GM18499 (cell line): ENCODE measurements around the gene KLF13.

Experiments
- ATAC-seq: cut with Tn5 transposase; IDR thresholded peaks from one replicate; pipeline ENCODE4 v1.9.1; 2021; ENCODE audit warnings: moderate number of reproducible peaks; ENCODE audit not compliant: insufficient read depth, unreplicated experiment

Gene KLF13

GRCh38 chr15:31298707-31299172, 27.9 kb upstream of the KLF13 start:
- no peak for ATAC-seq

DNA sequence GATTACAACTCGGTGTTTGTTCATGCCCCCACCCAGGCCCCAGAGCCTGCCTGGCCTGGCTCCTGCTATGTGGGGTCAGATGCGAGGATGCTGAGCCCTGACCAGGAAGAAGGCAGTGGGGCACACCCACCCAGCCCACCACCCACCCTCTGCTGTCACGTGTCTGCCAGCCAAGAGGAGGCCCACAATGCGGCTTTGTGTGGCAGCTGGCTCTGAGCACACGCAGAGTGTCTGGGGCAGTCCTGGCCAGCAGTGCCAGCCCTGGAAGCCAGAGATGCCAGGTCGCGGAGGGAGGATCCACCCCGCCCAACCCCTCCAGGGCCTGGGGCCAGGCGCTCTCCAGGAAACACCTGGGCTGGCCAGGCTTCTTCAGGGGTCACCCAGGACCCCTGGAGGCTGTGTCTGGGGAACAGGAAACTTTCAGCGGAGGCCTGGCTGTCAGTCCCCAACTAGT, 26.4 kb upstream of the KLF13 start:
- no peak for ATAC-seq

DNA sequence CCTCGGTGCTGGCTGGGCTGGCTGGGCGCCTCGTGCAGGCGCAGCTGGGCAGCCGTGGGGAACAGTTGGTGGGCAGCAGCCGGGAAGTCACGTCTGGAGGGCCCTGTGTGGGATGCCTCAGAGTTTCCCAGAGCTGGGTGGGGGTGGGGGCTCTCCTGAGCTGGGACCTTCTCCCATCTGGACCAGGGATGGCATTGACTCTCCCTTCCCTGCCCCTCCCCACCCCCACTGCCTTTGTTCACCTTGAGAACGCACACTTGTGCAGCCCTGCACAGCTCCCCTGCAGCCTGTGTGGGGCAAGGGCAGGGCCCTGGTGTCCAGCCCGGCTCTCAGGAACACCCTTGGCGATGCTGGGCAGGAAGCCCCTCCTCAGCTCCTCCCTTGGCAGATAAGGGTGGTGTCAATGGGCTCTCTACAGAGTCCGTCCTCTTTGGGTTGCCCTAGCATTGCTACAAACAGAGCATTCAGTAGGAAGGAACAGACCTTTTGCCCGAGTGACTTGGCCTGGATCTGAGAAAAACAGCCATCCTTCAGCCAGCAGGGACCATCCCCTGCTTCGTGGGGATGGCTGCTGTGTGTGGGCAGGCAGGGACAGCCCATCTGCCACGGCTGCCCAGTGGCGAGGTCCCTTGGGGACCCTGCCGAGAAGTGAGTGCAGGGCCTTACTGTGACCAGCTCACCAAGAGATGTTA, 25.5 kb upstream of the KLF13 start:
- no peak for ATAC-seq

GRCh38 chr15:31301673-31301990, 25.0 kb upstream of the KLF13 start:
- no peak for ATAC-seq

DNA sequence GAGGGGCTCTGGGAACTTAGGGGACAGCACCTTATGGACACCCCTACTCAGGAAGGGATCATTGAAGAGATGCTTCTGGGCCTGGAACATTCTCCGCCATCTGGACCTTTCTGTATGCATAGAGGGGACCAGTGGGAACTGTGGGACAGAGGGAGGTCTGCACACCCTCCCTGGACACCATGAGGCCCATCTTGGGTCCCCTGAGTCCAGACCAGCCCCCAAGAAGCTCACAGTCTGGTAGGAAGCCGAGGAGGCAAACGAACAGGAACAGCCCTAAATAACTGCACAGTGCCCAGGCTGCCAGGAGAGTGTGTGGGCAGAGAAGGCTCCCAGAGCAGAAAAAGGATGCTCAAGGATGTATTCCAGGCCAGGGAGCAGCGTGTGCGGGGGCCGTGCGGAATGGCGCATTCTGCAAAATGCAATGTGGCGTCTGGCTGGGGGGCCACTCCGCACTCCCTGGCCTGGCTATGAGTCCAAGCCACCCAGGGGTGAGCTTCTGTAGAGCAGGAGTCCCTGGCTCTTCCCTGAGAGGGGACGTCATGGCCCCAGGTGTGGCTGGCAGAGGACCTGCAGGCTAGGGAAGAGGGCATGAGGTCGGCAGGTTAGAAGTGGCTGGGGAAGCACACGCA, 24.5 kb upstream of the KLF13 start:
- no peak for ATAC-seq

- ATAC-seq: no peak
These were observed 23.6 kb upstream of the KLF13 start for GRCh38 chr15:31302778-31303725.

DNA sequence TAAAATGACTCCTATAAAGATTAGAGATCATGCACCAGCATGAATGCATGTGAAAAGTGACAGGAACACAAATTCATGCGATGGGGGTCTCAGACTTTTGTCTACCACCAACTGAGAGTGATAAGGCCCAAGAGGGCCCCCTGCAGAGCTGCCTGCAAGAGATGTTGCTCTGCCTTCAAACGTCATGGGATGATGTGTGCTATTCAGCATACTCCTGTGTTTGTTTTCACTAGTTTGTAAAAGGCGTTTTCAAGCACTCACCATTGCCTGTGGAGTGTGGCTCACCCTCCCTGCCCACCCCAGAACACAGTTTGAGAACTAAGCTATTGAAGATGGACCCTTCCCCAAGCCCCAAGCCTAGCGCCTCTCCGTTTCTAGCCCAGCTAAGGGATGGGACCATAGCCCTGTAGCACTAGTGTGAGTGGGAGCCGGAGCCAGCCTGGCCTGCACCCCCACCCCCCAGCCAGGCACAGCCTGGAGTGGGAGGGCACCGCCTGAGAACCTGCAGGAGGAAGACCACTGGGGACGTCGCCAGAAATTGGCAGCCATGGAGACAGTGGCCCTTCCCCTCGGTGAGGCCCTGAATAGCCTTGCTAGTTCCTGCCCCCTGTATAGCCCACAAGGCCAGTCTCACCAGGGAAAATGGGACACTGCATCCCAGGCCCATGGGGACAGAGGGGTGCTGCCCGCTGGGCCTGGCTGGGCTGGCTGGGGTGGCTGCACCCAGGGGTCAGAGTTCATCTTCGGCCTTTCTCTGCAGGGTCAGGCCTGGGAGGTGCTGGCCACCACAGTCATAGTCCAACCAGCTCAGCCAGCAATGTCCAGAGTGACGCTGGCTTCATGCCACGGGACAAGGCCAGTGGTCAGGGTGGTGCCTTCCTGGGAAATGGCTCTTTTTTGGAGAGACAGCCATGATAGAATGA, 22.6 kb upstream of the KLF13 start:
- no peak for ATAC-seq

DNA sequence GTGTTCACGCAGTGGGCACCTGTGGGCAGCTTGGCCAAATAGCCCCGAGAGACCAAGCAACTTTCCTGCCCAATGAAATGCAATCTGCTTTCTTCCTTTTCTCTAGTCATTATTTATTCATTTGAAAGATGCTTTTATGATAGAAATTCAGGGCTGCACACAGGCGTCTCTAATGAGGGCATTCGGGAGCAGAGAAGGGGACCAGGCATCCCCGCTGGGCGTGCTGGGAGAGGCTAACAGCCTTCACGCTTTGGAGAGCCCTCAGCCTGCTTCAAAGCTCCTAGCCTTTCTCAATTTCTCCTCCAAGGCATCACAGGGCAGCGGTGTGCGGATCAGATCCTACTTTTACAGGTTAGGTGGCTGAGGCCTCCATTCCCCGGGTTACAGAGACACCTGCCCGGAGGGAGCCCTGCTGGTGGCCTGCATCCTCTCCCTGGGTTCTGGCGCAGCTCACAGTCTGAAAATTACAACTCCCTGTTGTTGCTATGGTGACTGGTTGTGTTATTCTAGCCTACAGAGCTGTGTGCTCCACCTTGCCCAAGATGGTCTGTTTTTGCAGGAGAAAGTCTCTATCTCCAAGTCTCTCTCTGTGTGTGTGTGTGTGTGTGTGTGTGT, 21.8 kb upstream of the KLF13 start:
- no peak for ATAC-seq

GRCh38 chr15:31305375-31305774, 21.3 kb upstream of the KLF13 start:
- ATAC-seq: no peak

GRCh38 chr15:31305796-31306425, 20.7 kb upstream of the KLF13 start:
- no peak for ATAC-seq

DNA sequence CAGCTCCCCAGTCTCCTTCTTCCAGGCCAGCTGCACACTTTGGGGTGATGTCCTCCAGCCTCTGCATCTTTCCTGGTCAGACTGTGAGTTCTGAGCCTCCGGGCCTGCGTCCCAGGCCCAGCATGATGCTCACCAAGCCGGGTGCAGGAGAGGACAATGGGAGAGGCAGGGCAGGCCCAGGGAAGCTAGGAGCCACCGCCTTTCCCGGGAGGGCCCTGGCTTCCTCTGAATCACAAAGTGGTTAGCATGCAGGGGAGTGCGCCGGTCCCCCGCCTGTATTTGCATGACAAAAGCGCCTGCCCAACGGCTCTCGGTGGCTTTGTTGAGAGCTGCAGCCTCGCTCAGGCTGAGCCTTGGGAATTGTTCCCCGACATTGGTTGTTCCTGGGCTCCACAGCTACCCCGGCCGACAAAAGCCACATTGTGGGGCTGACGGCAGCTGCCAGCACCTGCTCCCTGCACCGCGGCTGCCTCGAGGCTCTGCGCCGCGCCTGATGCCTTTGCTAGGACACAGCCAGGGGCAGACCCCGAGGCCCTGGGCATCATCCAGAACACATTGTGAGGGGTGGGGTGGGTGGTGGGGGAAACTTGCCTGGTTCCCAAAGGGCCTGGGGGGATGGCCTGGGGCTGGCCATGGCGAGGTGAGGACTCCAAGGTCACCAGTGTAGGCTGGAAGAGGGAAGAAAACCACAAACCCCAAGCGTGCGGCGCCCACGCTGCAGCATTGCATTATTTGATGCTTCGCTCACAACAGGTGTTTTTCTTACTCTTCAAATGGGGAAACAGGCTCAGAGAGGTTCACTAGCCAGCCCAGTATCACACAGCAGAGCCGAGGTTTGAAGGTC, 20.0 kb upstream of the KLF13 start:
- no peak for ATAC-seq

DNA sequence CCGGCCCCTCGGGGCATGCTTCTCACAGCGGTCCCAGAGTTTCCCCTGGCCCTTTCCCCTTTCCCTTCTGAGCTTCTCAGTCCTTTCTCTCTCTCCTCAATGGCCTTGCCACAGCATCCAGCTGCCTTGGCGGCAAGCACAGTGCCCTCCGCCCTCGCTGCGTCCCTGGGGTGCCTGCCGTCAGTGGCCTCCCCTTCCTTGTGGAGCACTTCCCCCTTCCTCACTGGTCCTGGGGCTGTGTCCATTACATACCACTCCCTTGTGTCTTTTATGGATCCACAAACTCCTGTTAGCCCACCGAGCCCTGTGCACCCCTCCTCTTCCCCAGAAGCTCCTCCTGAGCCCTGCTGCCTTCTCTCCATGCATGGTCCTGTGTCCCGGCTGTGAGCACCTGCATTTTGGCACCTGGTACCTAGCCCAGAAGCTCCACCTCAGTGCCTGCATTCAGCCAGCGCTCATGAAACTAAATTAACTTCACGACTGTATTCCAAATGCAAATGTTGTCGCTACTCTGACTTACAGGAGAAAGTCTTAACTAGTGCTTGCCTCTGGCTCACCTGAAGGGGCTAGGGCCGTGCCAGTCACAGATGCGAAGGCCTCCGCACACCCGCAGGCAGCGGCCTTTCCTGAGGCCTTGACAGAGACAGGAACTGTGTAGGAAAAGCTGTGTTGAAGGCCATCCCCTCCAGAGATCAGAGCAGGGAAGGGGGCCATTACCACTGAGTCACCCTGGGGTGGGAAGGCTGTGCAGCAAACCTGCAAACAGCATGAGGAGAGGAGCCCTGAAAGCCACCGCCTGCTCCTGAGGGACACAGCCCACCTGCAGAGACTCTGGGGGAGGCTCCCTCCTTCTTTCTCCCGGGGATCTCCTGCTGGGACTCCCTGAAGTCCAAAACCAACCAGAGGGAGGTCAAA, 19.1 kb upstream of the KLF13 start:
- ATAC-seq: no peak

- ATAC-seq: no peak
These were observed 18.4 kb upstream of the KLF13 start for GRCh38 chr15:31308185-31308639.

GRCh38 chr15:31309893-31310606, 16.6 kb upstream of the KLF13 start:
- ATAC-seq: no peak

DNA sequence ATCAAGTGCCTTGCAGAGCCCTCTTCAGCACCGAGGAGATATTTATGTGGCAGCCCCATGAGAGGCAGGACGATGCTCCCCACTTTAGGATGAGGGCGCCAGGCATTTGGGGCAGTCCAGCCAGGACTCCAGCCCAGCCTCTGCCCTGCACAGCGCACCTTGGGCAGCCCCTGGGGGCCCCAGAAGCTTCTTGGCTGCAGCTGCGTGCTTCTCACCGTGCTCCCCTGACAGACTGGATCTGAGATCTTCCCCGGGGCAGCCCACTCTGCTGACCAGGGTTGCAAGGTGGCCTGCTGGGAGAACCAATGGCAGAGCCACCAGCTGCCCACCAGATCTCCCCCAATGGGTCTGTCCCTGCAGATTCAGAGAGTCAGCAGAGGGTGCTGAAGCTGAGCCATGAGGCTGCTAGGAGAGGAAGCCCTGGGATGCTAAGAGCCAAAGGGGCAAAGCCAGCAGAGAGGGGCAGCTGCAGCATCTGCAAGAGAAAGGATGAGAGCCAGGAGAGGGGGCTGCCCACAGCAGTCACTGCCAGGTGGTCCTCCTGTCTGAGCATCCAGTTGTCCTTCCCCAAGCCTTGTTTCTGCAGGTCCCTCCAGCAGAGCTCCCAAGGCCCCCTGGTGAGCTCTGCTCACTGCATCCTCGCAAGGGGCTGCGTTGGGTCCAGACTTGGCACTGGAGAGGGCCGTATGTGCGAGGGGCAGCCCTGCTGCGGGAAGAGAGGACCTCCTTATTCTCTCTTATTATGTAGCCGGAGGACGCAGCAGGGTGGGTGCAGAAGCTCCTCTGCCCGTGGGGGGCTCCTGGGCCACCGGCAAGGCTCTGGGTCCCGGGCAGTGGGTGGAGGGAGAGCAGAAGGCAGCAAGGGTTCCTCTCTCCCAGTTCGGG, 14.7 kb upstream of the KLF13 start:
- no peak for ATAC-seq

GRCh38 chr15:31313223-31313622, 13.4 kb upstream of the KLF13 start:
- no peak for ATAC-seq
